Endodermal cell (in vitro differentiated cells): Measurements from ENCODE around the gene AK4. TPM values are rescaled to one million over a fixed set of nuclear protein-coding genes. Genes with fewer than 3 reads are reported as not detected.
A peak's percentile ranks its signal among the peaks of the same experiment; 100 is the strongest.

Experiments used
- DNase-seq: peaks from one replicate; pipeline ENCODE4 v3.0.0-alpha.2; 2017
- H3K27ac ChIP-seq: 2 replicates; pipeline ENCODE4 v1.5.1; 2013; ENCODE audit warnings: mild to moderate bottlenecking, low read depth, low read length, moderate library complexity
- H3K27me3 ChIP-seq: 2 replicates; pipeline ENCODE4 v1.6.1; 2013; ENCODE audit warnings: mild to moderate bottlenecking, low read length, moderate library complexity; ENCODE audit not compliant: insufficient read depth, control insufficient read depth, poor library complexity, severe bottlenecking
- H3K36me3 ChIP-seq: 2 replicates; pipeline ENCODE4 v1.7.0; 2013; ENCODE audit warnings: mild to moderate bottlenecking, low read length, moderate library complexity; ENCODE audit not compliant: control insufficient read depth, insufficient read depth
- H3K4me1 ChIP-seq: one replicate; pipeline ENCODE4 v1.7.0; 2013; ENCODE audit warnings: low read length; ENCODE audit not compliant: control insufficient read depth, insufficient read depth
- H3K4me3 ChIP-seq: 2 replicates; pipeline ENCODE4 v1.5.1; 2013; ENCODE audit warnings: mild to moderate bottlenecking, low read length, moderate library complexity
- H3K9ac ChIP-seq: 2 replicates; pipeline ENCODE4 v1.6.1; 2013; ENCODE audit warnings: mild to moderate bottlenecking, low read length, moderate library complexity; ENCODE audit not compliant: poor library complexity, severe bottlenecking; ENCODE audit errors: extremely low read depth
- H3K9me3 ChIP-seq: 2 replicates; pipeline ENCODE4 v1.6.1; 2013; ENCODE audit warnings: mild to moderate bottlenecking, low read length, moderate library complexity; ENCODE audit not compliant: control insufficient read depth
- H3K27ac Mint-ChIP-seq: 2 replicates; pipeline ENCODE4 v1.8.0; 2020; ENCODE audit warnings: mixed read lengths
- H3K27me3 Mint-ChIP-seq: 2 replicates; pipeline ENCODE4 v1.8.0; 2021; ENCODE audit warnings: mild to moderate bottlenecking, mixed read lengths; ENCODE audit not compliant: insufficient read depth
- H3K36me3 Mint-ChIP-seq: 2 replicates; pipeline ENCODE4 v1.8.0; 2020; ENCODE audit warnings: low read depth, mixed read lengths
- H3K4me1 Mint-ChIP-seq: 2 replicates; pipeline ENCODE4 v1.8.0; 2020; ENCODE audit warnings: mixed read lengths
- H3K4me3 Mint-ChIP-seq: 2 replicates; pipeline ENCODE4 v1.8.0; 2020; ENCODE audit warnings: mild to moderate bottlenecking, moderate library complexity, mixed read lengths
- H3K9me3 Mint-ChIP-seq: 2 replicates; pipeline ENCODE4 v1.8.0; 2020; ENCODE audit warnings: mild to moderate bottlenecking, mixed read lengths
- CTCF ChIP-seq: fragments of 200-600 bp; sonication (generic); conservative IDR thresholded peaks from 2 replicates; pipeline ENCODE4 v1.5.0; 2021; ENCODE audit warnings: antibody characterized with exemption, mild to moderate bottlenecking
- WGBS, 2 experiments: methylation state at CpG; one replicate each; pipeline versions ENCODE4 v1.1.5 to v1.1.7; 2013; ENCODE audit warnings: missing lambda C conversion rate in 2 of 2, mixed read lengths in 1 of 2; ENCODE audit not compliant: insufficient coverage in 1 of 2, insufficient read length in 1 of 2; 5-methylcytosine and 5-hydroxymethylcytosine counted together
- total RNA-seq, 2 donors: library from RNA; stranded (reverse); fragmentation: NEBNext Ultra II Directional in 1 of 2; extraction: Animal tissue kit (Norgen Biotek cat#: 25700) in 1 of 2; gene quantifications; 2 replicates in 1 of 2; 3 replicates in 1 of 2; pipeline ENCODE4 v1.2.1, GENCODE V29; 2021

AK4 gene
- total RNA-seq, 2 donors from 2014 or later: 118 to 139 TPM

GRCh38 chr1:65253800-65254319 is 105.9 kb downstream of the AK4 start:
- H3K4me1 ChIP-seq: peaks cover 12% of the 10 kb centered on the region
- Mint-ChIP-seq H3K4me3 (peak overlapping the region; percentile 66), H3K4me1 (peaks cover 22% of the 10 kb centered on the region), H3K27ac (peak overlapping the region; percentile 22), H3K9me3 (no peaks in the 10 kb centered on the region), H3K27me3 (peaks cover 20% of the 10 kb centered on the region), H3K36me3 (no peaks in the 10 kb centered on the region)
- no peaks in the 10 kb centered on the region for H3K9me3 ChIP-seq
- H3K4me3 ChIP-seq: peak overlapping the region; percentile 89
- H3K9ac ChIP-seq: peak overlapping the region; percentile 55
- H3K27me3 ChIP-seq: no peaks in the 10 kb centered on the region
- no peak for TF ChIP-seq CTCF
- H3K27ac ChIP-seq: no peak overlapping the region
- no peak for DNase-seq
- peaks cover 3% of the 10 kb centered on the region for H3K36me3 ChIP-seq
- 8 to 9% methylated on average over 13 to 15 of the region's 15 CpGs for WGBS, 2 experiments

- Histone ChIP-seq H3K27ac (no peak overlapping the region), H3K9ac (peak overlapping the region; percentile 72), H3K9me3 (no peaks in the 10 kb centered on the region), H3K36me3 (peaks cover 3% of the 10 kb centered on the region), H3K4me3 (peak overlapping the region; percentile 98), H3K27me3 (no peaks in the 10 kb centered on the region), H3K4me1 (peaks cover 12% of the 10 kb centered on the region)
- peaks cover 22% of the 10 kb centered on the region for H3K4me1 Mint-ChIP-seq
- H3K27me3 Mint-ChIP-seq: peaks cover 20% of the 10 kb centered on the region
- H3K36me3 Mint-ChIP-seq: no peaks in the 10 kb centered on the region
- WGBS, 2 experiments: 0 to 1% methylated on average over 40 to 88 of the region's 88 CpGs
- DNase-seq: peak; percentile 92
- peak; percentile 55 for TF ChIP-seq CTCF
- H3K27ac Mint-ChIP-seq: peak overlapping the region; percentile 57
- H3K4me3 Mint-ChIP-seq: peak overlapping the region; percentile 66
- H3K9me3 Mint-ChIP-seq: no peaks in the 10 kb centered on the region
Measured at GRCh38 chr1:65254320-65255034, 106.5 kb downstream of the AK4 start.

- no peak for TF ChIP-seq CTCF
- Mint-ChIP-seq H3K4me1 (peaks cover 22% of the 10 kb centered on the region), H3K36me3 (no peaks in the 10 kb centered on the region), H3K27me3 (peaks cover 20% of the 10 kb centered on the region), H3K4me3 (peak overlapping the region; percentile 66), H3K27ac (peak overlapping the region; percentile 57), H3K9me3 (no peaks in the 10 kb centered on the region)
- peak; percentile 75 for DNase-seq
- 13 to 14% methylated on average over 22 to 23 of the region's 23 CpGs for WGBS, 2 experiments
- Histone ChIP-seq H3K36me3 (peaks cover 7% of the 10 kb centered on the region), H3K27ac (no peak overlapping the region), H3K9ac (peak overlapping the region; percentile 72), H3K4me3 (peak overlapping the region; percentile 98), H3K27me3 (no peaks in the 10 kb centered on the region), H3K4me1 (peaks cover 12% of the 10 kb centered on the region), H3K9me3 (no peaks in the 10 kb centered on the region)
Measured at GRCh38 chr1:65255035-65255655, 107.1 kb downstream of the AK4 start.
